Measurements from ENCODE around the gene SLC34A2.

DNA sequence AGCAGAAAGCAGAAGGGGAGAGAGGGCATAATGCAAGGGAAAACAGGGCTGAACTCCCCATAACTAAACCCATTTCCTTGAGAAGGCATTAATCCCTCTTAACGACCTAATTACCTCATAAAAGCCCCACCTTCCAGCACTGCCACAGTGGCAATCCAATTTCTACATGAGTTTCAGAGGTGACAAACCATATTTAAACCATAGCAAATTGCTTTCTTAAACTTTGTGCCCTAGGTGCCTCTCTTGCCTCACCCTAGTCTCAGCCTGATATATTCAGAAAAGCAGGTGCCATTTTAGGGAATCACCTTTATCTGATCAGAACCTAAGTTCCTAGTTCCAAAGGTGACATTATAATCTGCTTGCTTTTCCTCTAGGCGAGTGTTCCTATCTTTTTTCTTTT lies 48.9 kb downstream of the SLC34A2 start:
- TF ChIP-seq, protein P1, sequence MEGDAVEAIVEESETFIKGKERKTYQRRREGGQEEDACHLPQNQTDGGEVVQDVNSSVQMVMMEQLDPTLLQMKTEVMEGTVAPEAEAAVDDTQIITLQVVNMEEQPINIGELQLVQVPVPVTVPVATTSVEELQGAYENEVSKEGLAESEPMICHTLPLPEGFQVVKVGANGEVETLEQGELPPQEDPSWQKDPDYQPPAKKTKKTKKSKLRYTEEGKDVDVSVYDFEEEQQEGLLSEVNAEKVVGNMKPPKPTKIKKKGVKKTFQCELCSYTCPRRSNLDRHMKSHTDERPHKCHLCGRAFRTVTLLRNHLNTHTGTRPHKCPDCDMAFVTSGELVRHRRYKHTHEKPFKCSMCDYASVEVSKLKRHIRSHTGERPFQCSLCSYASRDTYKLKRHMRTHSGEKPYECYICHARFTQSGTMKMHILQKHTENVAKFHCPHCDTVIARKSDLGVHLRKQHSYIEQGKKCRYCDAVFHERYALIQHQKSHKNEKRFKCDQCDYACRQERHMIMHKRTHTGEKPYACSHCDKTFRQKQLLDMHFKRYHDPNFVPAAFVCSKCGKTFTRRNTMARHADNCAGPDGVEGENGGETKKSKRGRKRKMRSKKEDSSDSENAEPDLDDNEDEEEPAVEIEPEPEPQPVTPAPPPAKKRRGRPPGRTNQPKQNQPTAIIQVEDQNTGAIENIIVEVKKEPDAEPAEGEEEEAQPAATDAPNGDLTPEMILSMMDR (IDR thresholded peaks at IDR 0.05; ENCODE audit: insufficient read depth, low read depth, low read length), result no peak
- no peak for TF ChIP-seq EZH2 (IDR thresholded peaks at IDR 0.05; ENCODE audit: insufficient read depth, low read length)
